ENCODE results near the gene CREB5.

Gene CREB5

GRCh38 chr7:28643188-28643569 lies 230.9 kb downstream of the CREB5 start:
- no peak overlapping the region for H4K8ac ChIP-seq (ENCODE audit: low read length)
- H2AFZ ChIP-seq (ENCODE audit: low read depth, low read length), result no peak overlapping the region
- no peak overlapping the region for H3K4ac ChIP-seq (ENCODE audit: low read depth in 1 of 2, low read length in 2 of 2)
- peak overlapping the region; percentile 21 for H3K27ac ChIP-seq (ENCODE audit: low read length, poor library complexity, severe bottlenecking)
- H3K4me3 ChIP-seq (ENCODE audit: insufficient read depth in 1 of 2, low read depth in 1 of 2, low read length in 2 of 2), result no peak overlapping the region
- H2BK15ac ChIP-seq (ENCODE audit: low read depth, poor library complexity, severe bottlenecking), result no peak overlapping the region
- H3K14ac ChIP-seq (ENCODE audit: low read length in 2 of 2), result no peak overlapping the region
- no CpG with 5 or more reads among the region's 1 CpG for whole genome bisulfite sequencing
- H4K91ac ChIP-seq (ENCODE audit: low read length), result no peak overlapping the region
- no peak overlapping the region for H2BK5ac ChIP-seq (ENCODE audit: low read depth, low read length, poor library complexity, severe bottlenecking)
- H3K79me1 ChIP-seq (replicated peaks; ENCODE audit: low read length, poor library complexity, severe bottlenecking), result no peaks in the 10 kb centered on the region
- no peaks in the 10 kb centered on the region for H3K36me3 ChIP-seq (ENCODE audit: control insufficient read depth in 1 of 2, insufficient read depth in 2 of 2, low read depth in 1 of 2, low read length in 2 of 2)
- no peak for DNase-seq
- H3K4me1 ChIP-seq (ENCODE audit: control insufficient read depth, insufficient read depth, low read depth, low read length), result peaks cover 2% of the 10 kb centered on the region
- H2BK12ac ChIP-seq (ENCODE audit: low read length in 2 of 2), result no peak overlapping the region
- no peak overlapping the region for H3K18ac ChIP-seq (ENCODE audit: low read depth in 1 of 2, low read length in 2 of 2)
- no peak overlapping the region for H3K23ac ChIP-seq (ENCODE audit: low read length in 2 of 2)
- H2AK5ac ChIP-seq (ENCODE audit: low read length, severe bottlenecking), result no peak overlapping the region
- H2BK120ac ChIP-seq (ENCODE audit: low read depth, low read length), result no peak overlapping the region
- no peaks in the 10 kb centered on the region for H3K27me3 ChIP-seq (ENCODE audit: control insufficient read depth in 1 of 2, insufficient read depth in 1 of 2, low read length in 2 of 2)
- no peak overlapping the region for H3K4me2 ChIP-seq (ENCODE audit: low read length, poor library complexity, severe bottlenecking)
- H3K9me3 ChIP-seq (ENCODE audit: control insufficient read depth, low read length), result no peaks in the 10 kb centered on the region
- H3K9ac ChIP-seq (ENCODE audit: low read length), result peak overlapping the region; percentile 35

DNA sequence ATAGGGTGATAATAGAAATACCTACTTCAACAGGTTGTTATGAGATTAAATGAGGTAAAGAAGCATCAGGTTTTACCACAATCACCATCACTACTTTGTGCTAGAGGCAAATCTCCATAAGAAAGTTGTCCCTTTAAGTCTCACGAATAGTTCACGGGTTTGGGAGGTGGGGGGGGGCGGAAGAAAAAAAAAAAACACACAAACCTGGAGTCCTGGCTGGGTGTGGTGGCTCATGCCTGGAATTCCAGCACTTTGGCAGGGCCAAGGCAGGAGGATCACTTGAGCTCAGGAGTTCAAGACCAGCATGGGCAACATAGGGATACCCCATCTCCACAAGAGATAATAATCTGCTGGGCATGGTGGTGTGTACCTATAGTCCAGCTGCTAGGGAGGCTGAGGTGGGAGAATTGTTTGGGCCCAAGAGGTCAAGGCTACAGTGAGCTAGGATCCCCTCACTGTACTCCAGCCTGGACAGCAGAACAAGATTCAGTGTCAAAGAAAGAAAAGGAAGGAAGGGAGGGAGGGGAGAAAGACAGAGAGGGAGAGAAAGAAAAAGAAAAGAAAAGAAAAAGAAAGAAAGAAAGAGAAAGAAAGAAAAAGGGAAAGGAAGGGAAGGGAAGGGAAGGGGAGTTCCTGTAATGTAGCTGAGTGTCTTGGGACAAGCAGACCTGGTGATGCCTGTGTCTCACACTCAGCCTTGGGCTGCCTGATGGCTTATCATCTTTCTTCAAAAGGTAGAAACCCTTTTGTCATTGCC lies 231.4 kb downstream of the CREB5 start:
- Histone ChIP-seq H3K9me3 (ENCODE audit: control insufficient read depth, low read length) (no peaks in the 10 kb centered on the region), H2AK5ac (ENCODE audit: low read length, severe bottlenecking) (no peak overlapping the region), H4K91ac (ENCODE audit: low read length) (no peak overlapping the region)

DNA sequence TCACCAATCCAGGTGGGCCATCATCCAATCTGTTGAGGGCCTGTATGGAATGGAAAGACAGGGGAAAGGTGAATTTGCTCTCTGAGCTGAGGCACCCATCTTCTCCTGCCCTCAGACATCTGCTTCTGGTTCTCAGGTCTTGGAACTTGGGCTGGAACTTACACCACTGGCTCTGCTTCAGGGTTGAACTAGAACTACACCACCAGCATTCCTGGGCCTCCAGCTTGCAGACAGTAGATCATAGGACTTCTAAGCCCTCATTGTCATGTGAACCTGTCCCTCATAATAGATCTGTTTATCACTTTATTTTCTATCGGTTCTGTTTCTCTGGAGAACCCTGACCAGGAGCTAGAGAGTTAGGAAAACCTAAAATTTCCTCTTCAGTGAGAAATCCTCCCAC lies 233.5 kb downstream of the CREB5 start:
- H3K4me3 ChIP-seq (ENCODE audit: insufficient read depth in 1 of 2, low read depth in 1 of 2, low read length in 2 of 2), result no peak overlapping the region
- no peak for DNase-seq
- H3K27ac ChIP-seq (ENCODE audit: low read length, poor library complexity, severe bottlenecking), result no peak overlapping the region

More for the DNA sequence above, 231.4 kb downstream of the CREB5 start:
- Histone ChIP-seq H2BK12ac (ENCODE audit: low read length in 2 of 2) (no peak overlapping the region), H3K4me2 (ENCODE audit: low read length, poor library complexity, severe bottlenecking) (no peak overlapping the region), H3K4me1 (ENCODE audit: control insufficient read depth, insufficient read depth, low read depth, low read length) (peaks cover 2% of the 10 kb centered on the region), H2AFZ (ENCODE audit: low read depth, low read length) (no peak overlapping the region), H3K27me3 (ENCODE audit: control insufficient read depth in 1 of 2, insufficient read depth in 1 of 2, low read length in 2 of 2) (no peaks in the 10 kb centered on the region), H3K18ac (ENCODE audit: low read depth in 1 of 2, low read length in 2 of 2) (no peak overlapping the region), H2BK5ac (ENCODE audit: low read depth, low read length, poor library complexity, severe bottlenecking) (no peak overlapping the region), H3K4me3 (ENCODE audit: insufficient read depth in 1 of 2, low read depth in 1 of 2, low read length in 2 of 2) (no peak overlapping the region), H2BK120ac (ENCODE audit: low read depth, low read length) (no peak overlapping the region), H2BK15ac (ENCODE audit: low read depth, poor library complexity, severe bottlenecking) (no peak overlapping the region), H3K14ac (ENCODE audit: low read length in 2 of 2) (no peak overlapping the region), H3K4ac (ENCODE audit: low read depth in 1 of 2, low read length in 2 of 2) (no peak overlapping the region), H3K27ac (ENCODE audit: low read length, poor library complexity, severe bottlenecking) (no peak overlapping the region), H3K9ac (ENCODE audit: low read length) (no peak overlapping the region), H4K8ac (ENCODE audit: low read length) (no peak overlapping the region), H3K79me1 (replicated peaks; ENCODE audit: low read length, poor library complexity, severe bottlenecking) (no peaks in the 10 kb centered on the region), H3K36me3 (ENCODE audit: control insufficient read depth in 1 of 2, insufficient read depth in 2 of 2, low read depth in 1 of 2, low read length in 2 of 2) (no peaks in the 10 kb centered on the region), H3K23ac (ENCODE audit: low read length in 2 of 2) (no peak overlapping the region)
- no peak for DNase-seq
- 68% methylated on average over 3 of the region's 3 CpGs for WGBS

GRCh38 chr7:28646376-28647075 lies 234.2 kb downstream of the CREB5 start:
- Histone ChIP-seq H3K23ac (ENCODE audit: low read length in 2 of 2) (no peak overlapping the region), H3K4ac (ENCODE audit: low read depth in 1 of 2, low read length in 2 of 2) (no peak overlapping the region), H4K8ac (ENCODE audit: low read length) (no peak overlapping the region), H3K14ac (ENCODE audit: low read length in 2 of 2) (no peak overlapping the region), H3K36me3 (ENCODE audit: control insufficient read depth in 1 of 2, insufficient read depth in 2 of 2, low read depth in 1 of 2, low read length in 2 of 2) (no peaks in the 10 kb centered on the region), H3K9me3 (ENCODE audit: control insufficient read depth, low read length) (no peaks in the 10 kb centered on the region), H3K18ac (ENCODE audit: low read depth in 1 of 2, low read length in 2 of 2) (no peak overlapping the region), H3K79me1 (replicated peaks; ENCODE audit: low read length, poor library complexity, severe bottlenecking) (peaks cover 3% of the 10 kb centered on the region), H2BK12ac (ENCODE audit: low read length in 2 of 2) (no peak overlapping the region), H2AFZ (ENCODE audit: low read depth, low read length) (no peak overlapping the region), H3K9ac (ENCODE audit: low read length) (no peak overlapping the region), H3K27me3 (ENCODE audit: control insufficient read depth in 1 of 2, insufficient read depth in 1 of 2, low read length in 2 of 2) (no peaks in the 10 kb centered on the region), H2BK5ac (ENCODE audit: low read depth, low read length, poor library complexity, severe bottlenecking) (no peak overlapping the region), H3K27ac (ENCODE audit: low read length, poor library complexity, severe bottlenecking) (no peak overlapping the region), H2BK15ac (ENCODE audit: low read depth, poor library complexity, severe bottlenecking) (no peak overlapping the region), H2BK120ac (ENCODE audit: low read depth, low read length) (no peak overlapping the region), H3K4me2 (ENCODE audit: low read length, poor library complexity, severe bottlenecking) (no peak overlapping the region), H3K4me1 (ENCODE audit: control insufficient read depth, insufficient read depth, low read depth, low read length) (peaks cover 2% of the 10 kb centered on the region), H2AK5ac (ENCODE audit: low read length, severe bottlenecking) (no peak overlapping the region), H4K91ac (ENCODE audit: low read length) (no peak overlapping the region), H3K4me3 (ENCODE audit: insufficient read depth in 1 of 2, low read depth in 1 of 2, low read length in 2 of 2) (no peak overlapping the region)
- no peak for DNase-seq
- WGBS, result 94% methylated on average over 3 of the region's 3 CpGs

More for the DNA sequence above, 233.5 kb downstream of the CREB5 start:
- H3K36me3 ChIP-seq (ENCODE audit: control insufficient read depth in 1 of 2, insufficient read depth in 2 of 2, low read depth in 1 of 2, low read length in 2 of 2), result no peaks in the 10 kb centered on the region
- H2AK5ac ChIP-seq (ENCODE audit: low read length, severe bottlenecking), result no peak overlapping the region
- 100% methylated on average over 1 of the region's 1 CpG for WGBS
- peaks cover 2% of the 10 kb centered on the region for H3K4me1 ChIP-seq (ENCODE audit: control insufficient read depth, insufficient read depth, low read depth, low read length)
- H3K27me3 ChIP-seq (ENCODE audit: control insufficient read depth in 1 of 2, insufficient read depth in 1 of 2, low read length in 2 of 2), result no peaks in the 10 kb centered on the region
- H3K4me2 ChIP-seq (ENCODE audit: low read length, poor library complexity, severe bottlenecking), result no peak overlapping the region
- no peak overlapping the region for H3K4ac ChIP-seq (ENCODE audit: low read depth in 1 of 2, low read length in 2 of 2)
- H3K14ac ChIP-seq (ENCODE audit: low read length in 2 of 2), result no peak overlapping the region
- H2BK5ac ChIP-seq (ENCODE audit: low read depth, low read length, poor library complexity, severe bottlenecking), result no peak overlapping the region
- H4K8ac ChIP-seq (ENCODE audit: low read length), result no peak overlapping the region
- no peak overlapping the region for H2BK120ac ChIP-seq (ENCODE audit: low read depth, low read length)
- H4K91ac ChIP-seq (ENCODE audit: low read length), result no peak overlapping the region
- H3K9ac ChIP-seq (ENCODE audit: low read length), result no peak overlapping the region
- H2BK15ac ChIP-seq (ENCODE audit: low read depth, poor library complexity, severe bottlenecking), result no peak overlapping the region
- H3K79me1 ChIP-seq (replicated peaks; ENCODE audit: low read length, poor library complexity, severe bottlenecking), result peaks cover 3% of the 10 kb centered on the region
- H3K23ac ChIP-seq (ENCODE audit: low read length in 2 of 2), result no peak overlapping the region
- no peak overlapping the region for H2AFZ ChIP-seq (ENCODE audit: low read depth, low read length)
- no peak overlapping the region for H3K18ac ChIP-seq (ENCODE audit: low read depth in 1 of 2, low read length in 2 of 2)
- H3K9me3 ChIP-seq (ENCODE audit: control insufficient read depth, low read length), result no peaks in the 10 kb centered on the region
- no peak overlapping the region for H2BK12ac ChIP-seq (ENCODE audit: low read length in 2 of 2)

Data from mesenchymal stem cell (in vitro differentiated cells and primary cell).